Natural killer cell (primary cell): ENCODE data around the gene RASGRP2. TPM values are rescaled to one million over a fixed set of nuclear protein-coding genes. Genes with fewer than 3 reads are reported as not detected.
A peak's percentile ranks its signal among the peaks of the same experiment; 100 is the strongest.

Experiments
- ATAC-seq, 3 donors: fragments of 150-1000 bp in 2 of 3; fragments of 200-7000 bp in 1 of 3; cut with Tn5 transposase; 1 replicate in 1 of 3; 2 replicates in 2 of 3; pipeline ENCODE4 v1.10.0; 2021; ENCODE audit warnings: mild to moderate bottlenecking in 2 of 3, moderate library complexity in 2 of 3
- DNase-seq, 2 donors: peaks; one replicate each; pipeline versions ENCODE4 v3.0.0 to v3.0.0-alpha.2; 2013 to 2021; ENCODE audit warnings: mixed read lengths in 1 of 2
- H3K27ac ChIP-seq: one replicate; pipeline ENCODE4 v1.5.1; 2013; ENCODE audit warnings: mild to moderate bottlenecking, low read length
- H3K27me3 ChIP-seq: one replicate; pipeline ENCODE4 v1.6.1; 2013; ENCODE audit warnings: low read length; ENCODE audit not compliant: control insufficient read depth, insufficient read depth
- H3K36me3 ChIP-seq: one replicate; pipeline ENCODE4 v1.6.1; 2013; ENCODE audit warnings: low read length; ENCODE audit not compliant: control insufficient read depth, insufficient read depth
- H3K4me1 ChIP-seq: one replicate; pipeline ENCODE4 v1.6.1; 2013; ENCODE audit warnings: low read length; ENCODE audit not compliant: control insufficient read depth, insufficient read depth
- H3K4me3 ChIP-seq: one replicate; pipeline ENCODE4 v1.5.1; 2013; ENCODE audit warnings: low read length
- H3K9me3 ChIP-seq: one replicate; pipeline ENCODE4 v1.6.1; 2013; ENCODE audit warnings: low read length; ENCODE audit not compliant: control insufficient read depth, insufficient read depth
- H3K27ac Mint-ChIP-seq, 2 donors: one replicate each; pipeline ENCODE4 v1.8.0; 2022; ENCODE audit warnings: mild to moderate bottlenecking in 2 of 2, mixed read lengths in 2 of 2, moderate library complexity in 1 of 2
- H3K27me3 Mint-ChIP-seq, 2 donors: one replicate each; pipeline ENCODE4 v1.8.0; 2022; ENCODE audit warnings: low read depth in 2 of 2, mixed read lengths in 2 of 2
- H3K36me3 Mint-ChIP-seq: one replicate; pipeline ENCODE4 v1.8.0; 2022; ENCODE audit warnings: mixed read lengths
- H3K4me1 Mint-ChIP-seq, 2 donors: one replicate each; pipeline ENCODE4 v1.8.0; 2022; ENCODE audit warnings: mixed read lengths in 2 of 2
- H3K4me3 Mint-ChIP-seq: one replicate; pipeline ENCODE4 v1.8.0; 2022; ENCODE audit warnings: mild to moderate bottlenecking, moderate library complexity, mixed read lengths
- H3K9me3 Mint-ChIP-seq, 2 donors: one replicate each; pipeline ENCODE4 v1.8.0; 2022; ENCODE audit warnings: mixed read lengths in 2 of 2
- CTCF ChIP-seq: fragments of 200-600 bp; IDR thresholded peaks from one replicate; pipeline ENCODE4 v1.8.0; 2022; ENCODE audit warnings: antibody characterized with exemption
- WGBS: methylation state at CpG from one replicate; pipeline ENCODE4 v1.1.7; 2013; ENCODE audit warnings: missing lambda C conversion rate; ENCODE audit not compliant: insufficient coverage; 5-methylcytosine and 5-hydroxymethylcytosine counted together
- intact Hi-C: fragments of 100-400 bp; cut with micrococcal nuclease; formaldehyde crosslinking; loops from one replicate; pipeline ENCODE4 v1.14.2; 2022
- total RNA-seq, 4 donors: library from RNA; stranded (reverse); fragments of 120-200 nt in 1 of 4; gene quantifications; one replicate each; pipeline versions ENCODE4 v1.2.3 to v1.2.4, GENCODE V29; 2013 to 2022

RASGRP2 gene
- total RNA-seq, 3 donors from 2014 or later (not counting 1 experiment from before 2014, with no cell fraction given), result 371 to 417 (median 394) TPM

- no peaks in the 10 kb centered on the region for H3K4me1 Mint-ChIP-seq
- 54% methylated on average over 13 of the region's 15 CpGs for WGBS
- Histone ChIP-seq H3K27me3 (no peaks in the 10 kb centered on the region), H3K4me1 (no peaks in the 10 kb centered on the region), H3K4me3 (no peak overlapping the region), H3K9me3 (no peaks in the 10 kb centered on the region), H3K36me3 (peaks cover 19% of the 10 kb centered on the region), H3K27ac (no peak overlapping the region)
- no peaks in the 10 kb centered on the region for H3K27me3 Mint-ChIP-seq
- H3K9me3 Mint-ChIP-seq, result no peaks in the 10 kb centered on the region
- DNase-seq (peak; percentile 55 to 77), ATAC-seq (peak; percentile 67 to 92 (median 78))
- peak; percentile 65 for TF ChIP-seq CTCF
- H3K4me3 Mint-ChIP-seq, result no peak overlapping the region
- H3K36me3 Mint-ChIP-seq, result no peaks in the 10 kb centered on the region
- H3K27ac Mint-ChIP-seq, result no peak overlapping the region
- intact Hi-C loops, result loop anchor here (1.0 kb wide), 1 partner anchor 107 kb away; no protein-coding TSS in a partner anchor
Measured at GRCh38 chr11:64787526-64788320, 43.8 kb upstream of the RASGRP2 start.

GRCh38 chr11:64786308-64786707 is 42.4 kb upstream of the RASGRP2 start:
- Mint-ChIP-seq H3K36me3 (no peaks in the 10 kb centered on the region), H3K4me1 (no peaks in the 10 kb centered on the region), H3K27me3 (no peaks in the 10 kb centered on the region), H3K27ac (no peak overlapping the region), H3K9me3 (no peaks in the 10 kb centered on the region), H3K4me3 (no peak overlapping the region)
- Histone ChIP-seq H3K4me3 (no peak overlapping the region), H3K27me3 (no peaks in the 10 kb centered on the region), H3K4me1 (no peaks in the 10 kb centered on the region), H3K9me3 (no peaks in the 10 kb centered on the region), H3K36me3 (peaks cover 19% of the 10 kb centered on the region), H3K27ac (no peak overlapping the region)
- WGBS, result 95% methylated on average over 10 of the region's 10 CpGs
- ATAC-seq, result no peak
- intact Hi-C loops, result no loop called here
- DNase-seq, result no peak
- TF ChIP-seq CTCF, result no peak

GRCh38 chr11:64784813-64785581 is 41.1 kb upstream of the RASGRP2 start:
- Mint-ChIP-seq H3K36me3 (no peaks in the 10 kb centered on the region), H3K27ac (no peak overlapping the region), H3K4me1 (no peaks in the 10 kb centered on the region), H3K27me3 (no peaks in the 10 kb centered on the region), H3K4me3 (no peak overlapping the region), H3K9me3 (no peaks in the 10 kb centered on the region)
- ATAC-seq, result no peak
- 97% methylated on average over 10 of the region's 12 CpGs for WGBS
- intact Hi-C loops, result no loop called here
- TF ChIP-seq CTCF, result no peak
- Histone ChIP-seq H3K27me3 (no peaks in the 10 kb centered on the region), H3K27ac (no peak overlapping the region), H3K36me3 (peaks cover 14% of the 10 kb centered on the region), H3K9me3 (no peaks in the 10 kb centered on the region), H3K4me1 (peaks cover under 1% of the 10 kb centered on the region), H3K4me3 (no peak overlapping the region)
- DNase-seq, result no peak
